Epithelial cell of proximal tubule (primary cell): ENCODE measurements around the gene DLD. TPM values are rescaled to one million over a fixed set of nuclear protein-coding genes. Genes with fewer than 3 reads are reported as not detected.
"Not testable (repeated sequence)": the region's sequence is repeated elsewhere in the genome, so short reads cannot be mapped to it uniquely, and the experiment has no call there.

Experiments
- DNase-seq: peaks from one replicate; pipeline ENCODE4 v3.0.0-alpha.2; 2011; ENCODE audit warnings: low read depth
- H3K4me3 ChIP-seq: 2 replicates; pipeline ENCODE4 v1.5.1; 2011; ENCODE audit warnings: low read depth, mild to moderate bottlenecking, low read length
- CTCF ChIP-seq: conservative IDR thresholded peaks from 2 replicates; pipeline ENCODE4 v1.5.1; 2012; ENCODE audit warnings: low read depth, mild to moderate bottlenecking, low read length
- total RNA-seq: library from RNA; depleted of rRNA; stranded (reverse); fragments of >200 nt; gene quantifications from 2 replicates; pipeline ENCODE4 v1.2.3, GENCODE V29; 2015

DLD gene
- total RNA-seq, 1 donor from 2014 or later: 54.4 TPM

- no peak overlapping the region for H3K4me3 ChIP-seq
- DNase-seq: no peak
- TF ChIP-seq CTCF: no peak
Measured at GRCh38 chr7:107953924-107954303, 62.9 kb downstream of the DLD start.

- no peak for DNase-seq
- H3K4me3 ChIP-seq: no peak overlapping the region
- no peak for TF ChIP-seq CTCF
Measured at GRCh38 chr7:107955394-107955793, 64.4 kb downstream of the DLD start.

- DNase-seq, H3K4me3 ChIP-seq: not testable (repeated sequence)
Measured at GRCh38 chr7:107956950-107957349, 66.0 kb downstream of the DLD start.

GRCh38 chr7:107957436-107957835 is 66.5 kb downstream of the DLD start:
- TF ChIP-seq CTCF: no peak
- no peak for DNase-seq

GRCh38 chr7:107958764-107959526 is 68.0 kb downstream of the DLD start:
- TF ChIP-seq CTCF: no peak
- no peak overlapping the region for H3K4me3 ChIP-seq
- DNase-seq: no peak

More at GRCh38 chr7:107957436-107957835, 66.5 kb downstream of the DLD start:
- no peak overlapping the region for H3K4me3 ChIP-seq

GRCh38 chr7:107959527-107959898 is 68.5 kb downstream of the DLD start:
- no peak for DNase-seq
- no peak overlapping the region for H3K4me3 ChIP-seq
- no peak for TF ChIP-seq CTCF

GRCh38 chr7:107960272-107960671 is 69.3 kb downstream of the DLD start:
- no peak for DNase-seq
- H3K4me3 ChIP-seq: no peak overlapping the region
- no peak for TF ChIP-seq CTCF

- no peak overlapping the region for H3K4me3 ChIP-seq
- TF ChIP-seq CTCF: no peak
- DNase-seq: no peak
Measured at GRCh38 chr7:107961405-107961804, 70.4 kb downstream of the DLD start.
